PC-9 (cell line): Measurements from ENCODE around the gene CST9.

Experiments
- CTCF ChIP-seq: fragments of 200-600 bp; sonication (generic); conservative IDR thresholded peaks from 2 replicates; pipeline ENCODE4 v1.6.1; 2017; ENCODE audit warnings: mixed run types, antibody characterized with exemption, mild to moderate bottlenecking, moderate library complexity
- EZH2 ChIP-seq: fragments of 200-600 bp; sonication (generic); IDR thresholded peaks from 2 replicates; pipeline ENCODE4 v1.8.0; 2017; ENCODE audit warnings: antibody characterized with exemption, low read depth

GRCh38 chr20:23634985-23635767 is 29.5 kb upstream of the CST9 start:
- TF ChIP-seq CTCF: no peak
- TF ChIP-seq EZH2: no peak
